Esophagus (tissue), 2 donors: ENCODE data around the gene ARHGAP26. TPM values are rescaled to one million over a fixed set of nuclear protein-coding genes. Genes with fewer than 3 reads are reported as not detected.

Experiments used
- H3K27ac ChIP-seq, 2 donors: one replicate each; pipeline ENCODE4 v1.5.1; 2013; ENCODE audit warnings: low read depth in 2 of 2, mild to moderate bottlenecking in 2 of 2, inconsistent platforms in 1 of 2, low read length in 1 of 2, moderate library complexity in 1 of 2
- H3K27me3 ChIP-seq, 2 donors: one replicate each; pipeline ENCODE4 v1.6.1; 2013; ENCODE audit warnings: low read length in 2 of 2, control low read depth in 1 of 2, mild to moderate bottlenecking in 1 of 2; ENCODE audit not compliant: insufficient read depth in 2 of 2, control insufficient read depth in 1 of 2
- H3K36me3 ChIP-seq, 2 donors: one replicate each; pipeline ENCODE4 v1.6.1; 2013; ENCODE audit warnings: low read length in 1 of 2; ENCODE audit not compliant: control insufficient read depth in 2 of 2, insufficient read depth in 2 of 2
- H3K4me1 ChIP-seq, 2 donors: one replicate each; pipeline ENCODE4 v1.6.1; 2013; ENCODE audit warnings: low read length in 1 of 2; ENCODE audit not compliant: control insufficient read depth in 2 of 2, insufficient read depth in 2 of 2
- H3K4me3 ChIP-seq, 2 donors: one replicate each; pipeline ENCODE4 v1.5.1; 2013; ENCODE audit warnings: low read length in 2 of 2, mild to moderate bottlenecking in 2 of 2, low read depth in 1 of 2, moderate library complexity in 1 of 2
- H3K9me3 ChIP-seq, 2 donors: one replicate each; pipeline ENCODE4 v1.6.1; 2013; ENCODE audit warnings: mild to moderate bottlenecking in 2 of 2, low read depth in 1 of 2, low read length in 1 of 2, moderate library complexity in 1 of 2; ENCODE audit not compliant: control insufficient read depth in 2 of 2, insufficient read depth in 1 of 2
- WGBS, 2 donors: extraction: QIAGEN DNeasy Blood & Tissue Kit; methylation state at CpG; one replicate each; pipeline ENCODE4 v1.1.7; 2013; 5-methylcytosine and 5-hydroxymethylcytosine counted together
- polyA plus RNA-seq, 2 donors: library from polyadenylated mRNA; stranded (reverse); fragments of 200-250 nt; gene quantifications; one replicate each; pipeline ENCODE4 v1.2.3, GENCODE V29; 2013
- donor health status: healthy with polysubstance abuse.
- donor health status: Bipolar disorder and iron deficiency.

The ARHGAP26 gene
- polyA plus RNA-seq, 2 donors = 3.1 to 3.6 TPM

DNA sequence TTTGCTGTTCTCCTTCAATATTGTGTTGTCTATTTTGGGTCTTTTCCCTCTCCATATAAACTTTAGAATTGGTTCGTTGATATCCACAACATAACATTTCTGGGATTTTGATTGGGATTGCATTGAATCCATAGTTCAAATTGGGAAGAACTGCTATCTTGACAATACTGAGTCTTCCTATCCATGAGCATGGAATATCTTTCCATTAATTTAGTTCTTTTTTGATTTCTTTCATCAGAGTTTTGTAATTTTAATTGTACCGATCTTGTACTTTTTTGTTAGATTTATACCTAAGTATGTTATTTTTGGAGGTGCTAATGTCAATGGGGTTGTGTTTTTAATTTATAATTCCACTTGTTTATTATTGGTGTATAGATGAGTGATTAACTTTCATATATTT is 498.2 kb downstream of the ARHGAP26 start:
- Histone ChIP-seq H3K36me3 (no peaks in the 10 kb centered on the region), H3K27ac (no peak overlapping the region), H3K9me3 (no peaks in the 10 kb centered on the region), H3K4me3 (no peak overlapping the region), H3K4me1 (no peaks in the 10 kb centered on the region), H3K27me3 (no peaks in the 10 kb centered on the region)
- WGBS, 2 donors = 94 to 100% methylated on average over 2 of the region's 2 CpGs

DNA sequence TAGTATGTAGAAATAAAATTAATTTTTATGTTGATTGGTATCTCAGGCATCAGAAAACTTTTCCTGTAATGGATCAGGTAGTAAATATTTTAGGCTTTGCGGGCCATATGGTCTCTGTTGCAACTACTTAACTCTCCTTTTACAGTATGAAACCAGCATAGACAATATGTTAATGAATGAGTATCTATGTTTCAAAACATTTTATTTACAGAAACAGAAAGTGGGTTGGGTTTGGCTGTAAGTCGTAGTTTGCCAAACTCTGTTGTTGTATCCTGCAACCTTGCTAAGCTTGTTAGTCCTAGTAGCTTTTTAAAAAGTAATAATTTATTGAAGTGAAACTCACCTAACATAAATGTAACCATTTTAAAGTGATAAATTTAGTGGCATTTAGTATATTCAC is 501.3 kb downstream of the ARHGAP26 start:
- Histone ChIP-seq H3K36me3 (no peaks in the 10 kb centered on the region), H3K4me3 (no peak overlapping the region), H3K4me1 (no peaks in the 10 kb centered on the region), H3K9me3 (no peaks in the 10 kb centered on the region), H3K27ac (no peak overlapping the region), H3K27me3 (no peaks in the 10 kb centered on the region)
- WGBS, 2 donors = 85 to 94% methylated on average over 2 of the region's 2 CpGs

DNA sequence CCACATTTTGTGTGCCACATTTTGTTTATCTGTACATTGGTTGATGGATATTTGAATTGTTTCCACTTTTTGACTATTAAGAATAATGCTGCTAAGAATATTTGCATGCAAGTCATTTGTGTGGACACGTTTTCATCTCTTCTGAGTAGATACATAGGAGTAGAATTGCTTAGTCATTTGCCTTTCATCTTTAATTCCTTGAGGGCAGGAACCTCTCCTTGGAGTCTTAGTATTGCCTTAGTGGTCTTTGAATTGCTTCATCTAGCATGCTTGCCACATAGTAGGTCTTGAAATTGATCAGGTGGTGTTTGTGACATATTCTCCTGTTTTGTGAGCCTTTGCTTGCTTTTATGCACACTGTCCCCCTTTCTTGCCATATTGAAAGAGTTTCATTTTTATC is 504.8 kb downstream of the ARHGAP26 start:
- Histone ChIP-seq H3K4me1 (peaks cover 0 to 3% of the 10 kb centered on the region in 2 donors), H3K27me3 (no peaks in the 10 kb centered on the region), H3K36me3 (peaks cover 3% of the 10 kb centered on the region in 2 donors), H3K4me3 (no peak overlapping the region), H3K9me3 (no peaks in the 10 kb centered on the region), H3K27ac (no peak overlapping the region)
- 41 to 67% methylated on average over 1 of the region's 1 CpG for WGBS, 2 donors

DNA sequence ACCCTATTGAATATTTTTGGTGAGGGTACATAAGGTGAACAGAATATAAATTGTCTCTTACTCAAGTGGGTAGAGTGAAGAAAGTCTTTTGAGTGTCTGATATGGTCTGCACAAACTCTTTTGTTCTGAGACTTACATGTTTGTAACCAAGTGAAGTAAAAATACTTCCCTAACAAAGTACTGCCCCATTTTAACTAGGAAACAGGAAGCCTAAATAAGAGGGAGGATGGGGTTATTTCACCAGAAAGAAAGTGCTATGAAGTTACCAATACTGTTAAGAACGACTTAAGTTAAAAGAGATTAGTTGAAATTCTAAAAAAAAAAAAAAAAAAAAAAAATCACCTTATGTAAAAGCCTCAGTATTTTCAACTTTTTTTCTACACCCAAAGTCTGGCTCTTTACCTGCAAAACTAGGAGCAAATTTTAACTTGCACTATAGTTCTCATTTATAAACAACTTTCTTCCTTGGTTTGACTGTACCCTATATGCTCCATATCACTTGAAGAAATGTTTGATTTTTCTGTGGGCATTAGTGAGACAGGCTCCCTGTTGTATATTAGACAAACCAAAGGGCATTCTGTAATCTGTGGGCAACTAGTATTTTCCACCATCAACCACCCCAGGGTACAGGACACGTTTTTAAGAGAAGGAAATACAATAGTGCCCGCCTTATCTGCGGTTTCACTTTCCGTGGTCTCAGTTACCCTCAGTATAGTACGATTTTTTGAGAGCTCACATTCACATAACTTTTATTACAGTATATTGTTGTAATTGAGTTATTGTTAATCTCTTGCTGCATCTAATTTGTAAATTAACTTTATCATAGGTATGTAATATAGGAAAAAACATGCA is 505.6 kb downstream of the ARHGAP26 start:
- no peak overlapping the region for H3K27ac ChIP-seq
- no peak overlapping the region for H3K4me3 ChIP-seq
- H3K9me3 ChIP-seq = no peaks in the 10 kb centered on the region
- 82 to 86% methylated on average over 6 of the region's 6 CpGs for WGBS, 2 donors
- H3K4me1 ChIP-seq = peaks cover 0 to 3% of the 10 kb centered on the region in 2 donors
- H3K36me3 ChIP-seq = peaks cover 3% of the 10 kb centered on the region in 2 donors
- no peaks in the 10 kb centered on the region for H3K27me3 ChIP-seq

DNA sequence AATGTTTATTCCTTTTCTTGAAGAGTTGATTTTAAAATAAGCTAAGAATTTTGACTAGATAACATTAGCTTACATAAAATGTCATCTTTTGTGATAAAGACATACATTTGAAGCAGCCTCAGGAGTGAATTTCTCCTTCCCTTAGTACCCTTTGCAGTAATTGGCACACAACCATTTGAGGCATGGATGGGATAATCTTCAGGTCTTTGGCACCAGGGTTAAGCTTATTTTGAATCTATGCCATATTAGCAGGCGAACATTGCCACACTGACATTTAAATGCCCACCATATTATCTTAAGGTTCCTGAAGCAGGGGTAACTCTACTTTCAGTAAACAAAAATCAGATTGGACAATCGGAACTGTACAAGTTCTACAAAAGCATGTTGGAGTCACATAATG is 507.4 kb downstream of the ARHGAP26 start:
- Histone ChIP-seq H3K36me3 (peaks cover 3% of the 10 kb centered on the region in 2 donors), H3K4me1 (peaks cover 0 to 3% of the 10 kb centered on the region in 2 donors), H3K27me3 (no peaks in the 10 kb centered on the region), H3K4me3 (no peak overlapping the region), H3K9me3 (no peaks in the 10 kb centered on the region), H3K27ac (no peak overlapping the region)
- 90 to 93% methylated on average over 2 of the region's 2 CpGs for WGBS, 2 donors

Other genes with a start within 250 kb of the ARHGAP26 start
- under 1 TPM; 0.56 to 0.57 TPM for gene FGF1, start 84.3 kb upstream of the ARHGAP26 start, polyA plus RNA-seq